NCI-H460 (cell line): ENCODE measurements around the gene ANKMY1. TPM values are rescaled to one million over a fixed set of nuclear protein-coding genes. Genes with fewer than 3 reads are reported as not detected.
"Not testable (repeated sequence)": the region's sequence is repeated elsewhere in the genome, so short reads cannot be mapped to it uniquely, and the experiment has no call there.

Source experiments
- DNase-seq: peaks from one replicate; pipeline ENCODE4 v3.0.0-alpha.2; 2016; ENCODE audit warnings: low read depth; ENCODE audit errors: extremely low read depth
- total RNA-seq: library from RNA; depleted of rRNA; stranded (reverse); fragments of >200 nt; shearing (Covaris generic); gene quantifications from 2 replicates; pipeline ENCODE4 v1.2.3, GENCODE V29; 2014

The ANKMY1 gene
- total RNA-seq, 1 experiment from 2014 or later, result 12.6 TPM

DNA sequence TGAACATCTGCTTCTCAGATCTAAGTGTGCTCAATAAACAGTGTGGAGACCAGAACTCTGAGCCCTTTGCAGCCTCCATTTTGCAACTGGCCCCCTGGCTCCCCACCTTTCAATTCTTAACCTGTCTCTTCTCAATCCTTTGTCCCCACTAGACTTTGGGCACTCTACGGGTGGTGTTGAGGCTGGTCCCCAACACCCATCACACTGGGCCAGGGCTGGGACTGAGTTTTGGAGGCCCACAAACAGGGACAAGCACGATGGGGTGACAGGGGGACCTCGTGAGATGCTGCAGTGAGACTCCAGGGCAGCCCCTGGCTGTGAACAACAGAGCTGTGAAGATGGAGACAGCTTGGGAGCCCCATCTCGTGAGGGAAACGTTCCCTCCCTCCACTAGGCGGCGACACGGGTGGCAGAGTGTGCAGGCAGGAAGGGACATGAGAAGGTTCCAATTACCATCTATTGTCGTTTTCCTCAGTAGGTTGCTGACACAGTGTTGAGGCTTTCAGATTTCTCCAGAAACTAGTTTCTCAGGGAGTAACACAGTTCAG, 1.2 kb downstream of the ANKMY1 start:
- peak; percentile 39 for DNase-seq

DNA sequence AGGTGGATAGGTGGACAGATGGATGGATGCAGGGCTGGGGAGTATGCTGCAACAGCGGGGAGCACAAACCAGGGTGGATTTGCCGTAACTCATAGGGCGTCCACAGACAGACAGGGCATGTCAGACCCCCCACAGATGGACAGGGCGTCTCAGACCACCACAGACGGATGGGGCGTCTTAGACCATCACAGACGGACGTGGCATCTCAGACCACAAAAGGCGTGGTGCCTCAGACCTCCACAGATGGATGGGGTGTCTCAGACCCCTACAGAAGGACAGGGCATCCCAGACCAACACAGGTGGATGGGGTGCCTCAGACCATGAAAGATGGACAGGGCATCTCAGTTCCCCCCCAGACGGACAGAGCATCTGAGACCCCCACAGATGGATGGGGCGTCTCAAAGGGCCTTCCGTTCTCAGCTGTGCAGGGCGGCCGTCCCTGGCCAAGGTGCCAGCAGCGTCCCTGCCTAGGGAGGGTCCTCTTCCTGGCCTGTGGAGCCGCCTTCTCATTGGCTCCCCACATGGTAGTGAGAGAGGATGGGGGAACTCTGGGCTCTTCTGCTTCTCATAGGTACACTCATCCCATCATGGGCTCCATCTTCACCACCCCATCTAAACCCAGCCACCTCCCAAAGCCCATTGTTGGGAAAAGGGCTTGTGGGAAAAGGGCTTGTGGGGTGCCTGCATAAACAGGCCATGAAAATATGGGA, 2.1 kb downstream of the ANKMY1 start:
- DNase-seq, result no peak

DNA sequence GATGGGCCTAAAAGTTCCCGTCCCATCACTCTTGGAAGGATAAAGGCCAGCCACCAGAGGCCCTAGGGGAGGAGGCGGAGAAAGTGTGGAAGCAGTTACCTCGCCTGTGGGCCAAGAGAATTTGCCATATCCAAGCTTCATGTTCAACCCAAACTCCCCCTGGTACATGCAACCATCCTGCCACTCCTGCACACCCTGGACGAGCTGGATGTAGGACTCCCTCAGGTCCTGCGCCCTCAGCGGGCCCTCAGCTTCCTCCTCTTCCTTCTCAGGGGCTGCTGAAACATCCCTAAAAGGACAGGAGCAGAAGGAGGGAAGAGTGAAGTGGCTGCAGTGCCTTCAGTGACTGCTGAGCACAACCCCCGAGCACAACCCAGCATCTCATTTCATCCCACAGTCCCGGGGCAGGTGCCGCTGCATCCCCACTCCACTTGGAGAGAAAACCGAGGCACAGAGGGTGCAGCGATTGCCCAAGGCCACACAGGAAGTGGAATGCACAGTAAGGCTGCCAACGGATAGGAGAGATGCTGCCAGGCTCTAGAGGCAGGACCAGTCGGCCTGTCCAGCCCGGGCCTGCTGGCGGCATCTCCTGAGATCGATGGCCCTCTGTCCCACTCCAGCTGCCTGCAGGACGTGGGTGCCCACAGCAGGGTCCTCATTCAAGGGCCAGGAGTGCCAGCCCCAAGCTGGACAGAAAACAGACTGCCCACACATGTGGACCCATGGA, 2.9 kb downstream of the ANKMY1 start:
- DNase-seq, result no peak

DNA sequence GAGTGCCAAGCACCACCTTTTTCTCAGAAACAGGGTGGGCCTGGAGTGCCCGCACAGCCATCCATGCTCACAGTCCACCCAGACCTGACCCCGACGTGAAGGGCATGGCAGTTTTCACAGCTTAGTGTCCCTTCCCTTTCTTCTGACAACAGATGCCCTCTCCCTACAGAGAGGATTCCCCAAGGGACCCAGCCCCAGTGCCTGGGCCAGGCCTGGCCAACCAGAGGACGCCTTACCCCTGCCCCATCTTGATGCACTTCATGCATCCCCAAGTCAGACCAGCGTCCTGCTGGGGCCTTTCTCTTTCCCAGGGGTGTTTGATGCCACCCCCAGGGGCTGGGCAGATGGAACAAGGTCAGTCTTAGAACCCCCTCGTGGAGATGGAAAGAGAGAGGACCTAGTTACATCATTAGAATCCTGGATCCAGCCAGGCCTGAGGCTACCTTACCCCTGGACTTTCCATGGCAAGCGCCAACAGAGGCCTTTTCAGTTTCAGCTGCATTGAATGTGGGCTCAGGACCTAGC, 3.8 kb downstream of the ANKMY1 start:
- no peak for DNase-seq

DNA sequence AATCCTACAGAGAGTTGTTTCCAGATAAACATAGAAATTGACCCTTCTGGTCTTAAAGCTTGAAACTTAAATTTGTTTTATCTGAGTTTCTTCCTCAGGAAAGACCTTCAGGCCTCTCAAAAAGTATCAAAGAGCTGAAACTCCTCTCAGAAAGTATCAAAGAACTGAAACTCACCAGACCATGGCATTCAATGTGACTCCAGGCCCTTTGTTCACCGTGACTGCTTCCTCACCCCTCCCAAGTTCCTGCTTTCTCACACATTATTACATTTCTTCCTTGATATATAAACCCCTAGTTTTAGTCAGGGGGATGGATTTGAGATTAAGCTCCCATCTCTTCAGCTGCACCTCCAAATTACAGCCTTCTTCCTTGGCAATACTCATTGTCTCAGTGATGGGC, 6.0 kb downstream of the ANKMY1 start:
- DNase-seq, result no peak

DNA sequence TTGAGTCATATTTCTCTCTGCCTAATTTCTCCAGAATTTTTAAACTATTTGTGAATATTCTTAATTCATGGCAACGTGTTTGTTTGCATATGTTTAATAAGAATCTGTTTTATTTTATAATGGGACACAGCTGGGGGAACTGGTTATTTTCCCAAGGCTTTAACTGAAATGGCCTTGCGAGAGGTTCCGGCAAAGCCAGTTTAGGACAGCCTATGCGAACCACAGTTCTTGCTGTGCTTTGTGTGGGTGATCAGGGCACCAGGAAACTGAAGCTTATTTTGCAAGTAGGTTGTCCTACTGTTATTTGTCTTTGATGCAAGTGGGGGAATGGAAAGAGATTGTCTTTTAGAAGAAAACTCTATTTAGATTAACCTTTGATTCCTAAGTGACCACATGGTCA, 6.5 kb downstream of the ANKMY1 start:
- no peak for DNase-seq

DNA sequence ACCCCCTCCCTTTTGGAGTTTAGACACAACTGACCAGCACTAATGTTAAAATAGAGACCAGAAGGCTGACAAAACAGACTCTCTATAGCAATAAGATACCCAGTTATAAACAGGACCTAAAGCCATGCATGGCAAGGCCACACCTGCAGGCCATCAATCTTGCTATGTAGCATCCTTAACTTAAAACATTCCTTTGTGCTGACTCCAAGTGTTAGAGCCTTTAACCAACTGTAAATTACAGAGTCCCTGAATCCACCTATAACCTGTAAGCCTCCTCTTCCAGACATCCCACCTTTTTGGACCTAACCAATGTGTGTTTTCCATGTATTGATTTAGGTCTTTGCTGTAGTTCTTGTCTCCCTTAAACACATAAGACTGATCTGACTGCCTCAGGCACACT, 17.9 kb downstream of the ANKMY1 start:
- DNase-seq, result no peak

DNA sequence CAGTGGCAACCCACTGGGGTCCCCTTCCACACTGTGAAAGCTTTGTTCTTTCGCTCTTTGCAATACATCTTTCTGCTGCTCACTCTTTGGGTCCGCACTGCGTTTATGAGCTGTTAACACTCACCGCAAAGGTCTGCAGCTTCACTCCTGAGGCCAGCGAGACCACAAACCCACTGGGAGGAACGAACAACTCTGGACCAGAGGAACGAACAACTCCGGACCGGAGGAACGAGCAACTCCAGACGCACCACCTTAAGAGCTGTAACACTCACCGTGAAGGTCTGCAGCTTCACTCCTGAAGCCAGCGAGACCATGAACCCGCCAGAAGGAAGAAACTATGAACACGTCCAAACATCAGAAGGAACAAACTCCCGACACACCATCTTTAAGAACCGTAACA, 18.7 kb downstream of the ANKMY1 start:
- not testable (repeated sequence) for DNase-seq

DNA sequence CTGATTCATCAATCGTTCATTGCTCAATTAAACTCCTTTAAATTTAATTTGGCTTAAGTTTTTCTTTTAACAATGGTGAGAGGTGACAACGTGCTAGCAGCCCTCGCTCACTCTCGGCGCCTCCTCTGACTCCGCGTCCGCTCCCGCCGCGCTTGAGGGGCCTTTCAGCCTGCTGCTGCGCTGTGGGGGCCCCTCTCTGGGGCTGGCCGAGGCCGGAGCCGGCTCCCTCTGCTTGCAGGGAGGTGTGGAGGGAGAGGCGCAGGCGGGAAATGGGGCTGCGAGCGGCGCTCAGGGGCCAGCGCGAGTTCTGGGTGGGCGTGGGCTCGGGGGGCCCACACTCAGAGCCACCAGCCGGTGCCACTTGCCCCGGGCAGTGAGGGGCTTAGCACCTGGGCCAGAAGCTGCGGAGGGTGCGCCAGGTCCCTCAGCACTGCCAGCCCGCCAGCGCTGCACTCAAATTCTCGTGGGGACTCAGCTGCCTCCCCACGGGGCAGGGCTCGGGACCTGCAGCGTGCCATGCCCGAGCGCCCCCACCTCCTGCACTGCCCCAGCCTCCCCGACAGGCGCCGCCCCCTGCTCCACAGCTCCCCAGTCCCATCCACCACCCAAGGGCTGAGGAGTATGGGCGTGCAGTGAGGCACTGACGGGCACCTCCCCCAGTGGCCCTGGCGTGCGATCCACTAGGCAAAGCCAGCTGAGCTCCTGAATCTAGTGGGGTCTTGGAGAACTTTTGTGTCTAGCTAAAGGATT, 19.6 kb downstream of the ANKMY1 start:
- DNase-seq, result no peak

DNA sequence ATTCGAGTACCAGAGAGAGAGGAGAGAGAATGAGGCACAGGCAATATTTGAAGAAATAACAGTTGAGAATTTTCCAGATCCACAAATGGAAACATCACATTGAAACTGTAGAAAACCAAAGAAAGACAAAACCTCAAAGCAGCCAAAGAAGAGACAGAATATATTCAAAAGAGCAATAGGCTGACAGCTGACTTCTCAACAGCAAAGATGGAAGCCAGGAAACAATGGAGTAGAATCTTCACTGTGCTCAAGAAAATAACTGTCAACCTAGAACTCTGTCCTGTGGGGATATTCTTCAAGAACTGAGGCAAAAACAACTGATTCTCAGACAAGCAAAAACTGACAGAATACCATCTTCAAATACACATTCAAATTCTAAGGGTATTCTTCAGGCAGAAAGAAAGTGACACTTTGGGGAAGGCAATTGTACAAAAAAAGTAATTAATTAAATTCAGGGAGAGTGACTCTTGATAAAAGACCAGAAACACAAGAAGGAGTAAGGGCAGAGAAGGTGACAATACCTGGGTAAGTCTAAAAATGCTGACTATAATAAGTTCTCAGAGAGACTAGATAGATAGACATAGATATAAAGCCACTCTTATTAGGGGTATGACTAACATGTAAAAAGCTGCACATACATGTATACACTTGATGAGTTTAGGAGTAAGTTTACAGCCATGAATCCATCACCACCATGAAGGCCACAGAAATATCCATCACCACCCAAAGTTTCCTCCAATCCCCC, 25.6 kb downstream of the ANKMY1 start:
- no peak for DNase-seq

DNA sequence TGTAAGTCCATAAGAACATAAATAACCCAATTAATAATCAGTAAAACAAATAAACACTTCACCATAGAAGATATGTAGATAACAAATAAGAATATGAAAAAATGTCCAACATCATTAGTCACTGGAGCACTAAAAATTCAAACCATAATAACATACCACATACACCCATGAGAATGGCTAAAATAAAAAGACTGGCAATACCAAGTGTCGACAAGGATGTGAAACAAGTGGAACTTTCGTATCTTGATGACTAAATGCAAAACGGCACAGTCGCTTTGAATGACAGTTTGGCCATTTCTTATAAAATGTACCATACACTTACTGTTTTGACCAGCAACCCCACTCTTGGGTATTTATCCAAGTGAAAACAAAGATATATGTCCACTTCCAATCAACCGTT, 26.8 kb downstream of the ANKMY1 start:
- DNase-seq, result no peak

DNA sequence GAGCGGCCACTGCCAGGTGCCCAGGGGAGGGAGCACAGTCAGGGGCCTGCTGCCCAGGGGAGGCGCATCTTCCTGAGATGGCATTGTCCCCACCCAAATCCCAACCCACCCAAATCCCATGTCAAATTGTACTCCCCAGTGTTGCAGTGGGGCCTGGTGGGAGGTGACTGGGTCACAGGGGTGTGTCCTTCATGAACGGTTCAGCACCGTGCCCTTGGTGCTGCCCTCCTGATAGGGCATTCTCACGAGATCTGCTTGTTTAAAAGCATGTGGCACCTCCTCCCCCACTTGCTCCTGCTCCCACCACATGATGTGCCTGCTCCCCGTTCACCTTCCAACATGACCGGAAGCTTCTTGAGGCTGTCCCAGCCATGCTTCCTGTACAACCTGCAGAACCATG, 27.6 kb downstream of the ANKMY1 start:
- no peak for DNase-seq

DNA sequence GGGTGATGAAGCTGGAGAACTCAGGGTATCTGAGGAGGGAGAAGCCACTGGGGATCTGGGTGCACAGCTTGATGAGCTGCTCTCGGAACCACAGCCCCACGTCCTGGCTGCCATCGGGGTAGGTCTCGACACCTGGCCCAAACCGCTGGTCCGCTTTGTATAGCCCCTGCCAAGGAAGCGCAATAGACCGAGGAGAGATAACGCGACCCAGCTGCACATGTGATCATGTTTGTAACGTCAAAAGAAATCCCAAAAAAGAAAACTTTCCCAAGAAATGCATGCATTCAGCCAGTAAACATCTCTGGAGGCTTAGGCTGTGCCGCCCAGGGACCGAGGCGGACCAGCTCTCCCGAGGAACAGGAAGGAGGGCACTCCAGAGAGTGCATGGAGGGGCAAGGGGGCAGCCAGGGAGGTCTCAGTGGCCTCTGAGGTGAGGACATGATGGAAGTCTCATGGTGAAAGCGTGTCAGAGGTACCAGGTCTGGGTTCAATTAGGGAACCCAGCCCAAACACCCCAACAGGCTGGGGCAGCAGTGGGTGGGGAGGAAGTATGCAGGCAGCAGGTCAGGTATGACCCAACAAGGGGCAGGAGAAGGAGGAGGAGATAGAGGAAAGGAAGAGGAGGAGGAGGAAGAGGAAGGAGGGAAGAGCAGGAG, 28.3 kb downstream of the ANKMY1 start:
- DNase-seq, result no peak

DNA sequence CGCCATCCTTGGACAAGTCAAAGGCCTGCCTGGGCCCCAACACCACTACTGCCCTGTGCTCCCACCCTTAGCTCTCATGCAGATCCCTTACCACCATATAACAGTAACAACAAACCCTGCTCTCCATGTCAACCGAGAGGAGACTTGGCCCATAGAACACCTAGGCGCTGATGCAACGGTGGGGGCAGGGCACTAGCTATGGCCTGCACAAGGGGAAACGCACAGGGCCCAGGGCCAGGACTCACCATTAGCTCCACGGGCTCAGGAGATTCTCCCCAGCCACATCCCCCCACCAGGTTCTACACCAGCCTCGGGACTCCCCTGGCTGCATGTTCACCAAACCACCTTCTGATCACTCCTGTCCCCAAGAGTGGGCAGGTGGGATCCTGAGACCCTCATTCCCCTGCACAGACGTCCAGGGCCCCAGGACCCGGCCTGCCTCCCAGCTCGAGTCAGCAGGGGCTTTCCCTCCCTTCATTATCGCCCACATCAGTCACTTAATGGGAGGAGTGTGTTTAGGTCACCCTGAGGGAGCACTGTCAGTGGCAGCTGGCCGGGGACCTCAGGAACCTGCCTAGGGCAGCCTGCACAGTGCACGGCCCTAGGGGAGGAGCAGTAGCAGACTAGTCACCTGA, 29.3 kb downstream of the ANKMY1 start:
- no peak for DNase-seq

DNA sequence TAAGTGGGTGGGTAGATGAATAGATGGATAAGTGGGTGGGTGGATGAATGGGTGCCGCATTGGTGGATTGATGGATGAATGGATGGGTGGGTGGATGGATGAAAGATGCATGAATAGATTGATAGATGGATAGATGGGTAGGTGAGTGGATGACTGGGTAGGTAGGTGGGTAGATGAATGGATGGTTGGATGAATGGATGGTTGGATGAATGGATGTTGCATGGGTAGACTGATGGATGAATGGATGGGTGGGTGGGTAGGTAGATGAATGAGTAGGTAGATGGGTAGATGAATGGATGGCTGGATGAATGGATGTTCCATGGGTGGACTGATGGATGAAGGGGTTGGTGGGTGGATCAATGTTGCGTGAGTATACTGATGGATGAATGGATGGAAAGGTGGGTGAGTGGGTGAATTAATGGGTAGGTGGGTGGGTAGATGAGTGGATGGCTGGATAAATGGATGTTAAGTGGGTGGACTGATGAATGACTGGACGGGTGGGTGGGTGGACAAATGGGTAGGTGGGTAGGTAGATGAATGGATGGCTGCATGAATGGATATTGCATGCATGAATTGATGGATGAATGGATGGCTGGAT, 30.5 kb downstream of the ANKMY1 start:
- no peak for DNase-seq

DNA sequence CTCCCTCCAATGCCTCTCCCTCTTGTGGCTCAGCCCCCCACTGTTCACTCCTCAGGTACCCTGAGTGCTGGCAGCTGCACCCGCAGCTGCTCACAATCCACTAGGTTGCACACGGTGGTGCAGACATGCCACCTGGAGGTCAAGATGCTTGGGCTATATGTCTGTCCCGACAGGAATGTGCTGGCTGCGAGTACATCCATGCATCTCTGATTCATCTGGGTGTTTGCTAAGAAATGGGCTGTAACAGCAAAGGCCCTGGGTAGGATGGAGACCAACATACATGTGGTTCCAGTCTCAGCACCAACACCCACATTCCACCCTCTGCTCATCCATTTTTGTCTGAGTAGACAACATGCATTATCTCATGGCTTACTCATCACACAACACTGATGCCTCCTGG, 31.3 kb downstream of the ANKMY1 start:
- no peak for DNase-seq

DNA sequence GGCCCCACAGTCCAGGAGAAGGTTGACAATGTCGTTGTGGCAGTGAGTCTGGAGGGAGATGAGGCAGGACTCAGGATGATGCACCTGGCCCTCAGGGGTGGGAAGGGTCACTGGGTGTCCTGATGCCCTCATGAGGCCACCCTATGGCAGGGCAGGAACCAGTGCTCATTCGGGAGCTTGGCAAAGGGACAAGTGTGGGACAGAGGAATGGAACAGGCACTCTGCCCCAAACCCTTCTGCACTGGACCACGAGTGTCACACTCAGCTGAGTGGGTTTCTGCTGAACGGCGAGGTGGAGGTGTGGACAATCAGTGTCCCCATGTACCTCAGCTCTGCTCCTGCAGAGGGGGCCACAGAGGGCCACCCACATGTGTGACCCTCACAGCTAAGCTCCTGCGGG, 32.0 kb downstream of the ANKMY1 start:
- DNase-seq, result no peak

DNA sequence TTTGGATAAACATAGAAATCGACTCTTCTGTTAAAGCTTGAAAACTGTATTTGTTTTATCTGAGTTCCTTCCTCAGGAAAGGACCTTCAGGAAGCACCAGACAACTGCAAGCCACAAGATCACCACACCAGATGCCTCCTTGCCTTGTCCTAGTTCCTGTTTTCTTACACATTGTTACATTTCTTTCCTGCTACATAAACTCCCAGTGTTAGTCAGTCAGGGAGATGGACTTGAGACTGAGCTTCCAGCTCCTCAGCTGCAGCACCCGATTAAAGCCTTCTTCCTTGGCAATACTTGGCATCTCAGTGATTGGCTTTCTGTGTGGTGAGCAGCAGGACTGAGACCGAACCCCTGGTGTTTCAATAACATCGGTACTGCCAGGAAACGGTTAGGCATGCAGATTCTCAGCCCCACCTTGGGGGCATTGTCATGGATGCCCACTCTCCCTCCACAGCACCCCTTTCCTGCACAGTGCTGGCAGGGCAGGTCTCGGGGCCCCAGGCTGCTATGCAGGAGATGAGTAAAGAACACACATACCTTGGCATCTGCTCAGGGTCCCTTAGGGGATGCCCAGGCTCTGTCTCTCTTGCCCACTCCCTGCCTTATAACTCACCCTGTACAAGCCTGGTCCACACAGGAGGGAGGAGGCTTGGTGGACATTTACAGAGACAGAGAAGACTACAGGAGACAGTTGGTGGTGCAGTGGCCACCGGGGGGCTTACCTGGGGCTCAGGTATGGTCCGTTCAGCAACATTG, 32.6 kb downstream of the ANKMY1 start:
- no peak for DNase-seq
